Stimulated activated CD4-positive, alpha-beta T cell treated with anti-CD3 and anti-CD28 coated beads, Interleukin-2, amount 100 ng/mL, for 24 hours (primary cell): ENCODE measurements around the gene B4GALT7.
"Not testable (repeated sequence)": the region's sequence is repeated elsewhere in the genome, so short reads cannot be mapped to it uniquely, and the experiment has no call there.

Experiments
- DNase-seq, 2 donors: peaks; one replicate each; pipeline ENCODE4 v3.0.0-alpha.2; 2020

Gene B4GALT7

GRCh38 chr5:177599731-177600507, at the start of gene B4GALT7:
TSS of gene B4GALT7 (plus strand) at chr5:177600132. CDS start at chr5:177600211, 79 bp downstream.
- peak; percentile 90 to 92 for DNase-seq

- no peak for DNase-seq
Observed at GRCh38 chr5:177552839-177553455, 47.0 kb upstream of the B4GALT7 start.

GRCh38 chr5:177553671-177554429, 46.1 kb upstream of the B4GALT7 start:
- DNase-seq: peak; percentile 55 to 61

GRCh38 chr5:177554474-177555111, 45.3 kb upstream of the B4GALT7 start, which contains the start of gene FAM193B:
TSS of gene FAM193B (minus strand) at chr5:177554563. CDS start at chr5:177554458, 105 bp downstream.
- DNase-seq: peak; percentile 96 to 97

GRCh38 chr5:177555228-177555627, 44.7 kb upstream of the B4GALT7 start:
- DNase-seq: no peak

GRCh38 chr5:177555665-177556064, 44.3 kb upstream of the B4GALT7 start:
- DNase-seq: no peak

- no peak for DNase-seq
Observed at GRCh38 chr5:177557041-177557647, 42.8 kb upstream of the B4GALT7 start.

GRCh38 chr5:177557796-177558195, 42.1 kb upstream of the B4GALT7 start:
- DNase-seq: no peak

- not testable (repeated sequence) for DNase-seq
Observed at GRCh38 chr5:177559446-177559941, 40.4 kb upstream of the B4GALT7 start.

- no peak for DNase-seq
Observed at GRCh38 chr5:177565046-177565445, 34.9 kb upstream of the B4GALT7 start.

- no peak for DNase-seq
Observed at GRCh38 chr5:177568326-177568725, 31.6 kb upstream of the B4GALT7 start.

- DNase-seq: no peak
Observed at GRCh38 chr5:177569894-177570293, 30.0 kb upstream of the B4GALT7 start.

GRCh38 chr5:177575488-177575887, 24.4 kb upstream of the B4GALT7 start:
- DNase-seq: no peak

GRCh38 chr5:177576169-177576568, 23.8 kb upstream of the B4GALT7 start:
- DNase-seq: no peak

- DNase-seq: no peak
Observed at GRCh38 chr5:177578316-177578715, 21.6 kb upstream of the B4GALT7 start.

GRCh38 chr5:177588413-177588909, 11.5 kb upstream of the B4GALT7 start:
- DNase-seq: no peak

GRCh38 chr5:177590406-177590805, 9.5 kb upstream of the B4GALT7 start:
- no peak for DNase-seq

- no peak for DNase-seq
Observed at GRCh38 chr5:177591690-177592009, 8.3 kb upstream of the B4GALT7 start.

GRCh38 chr5:177592010-177592834, 7.7 kb upstream of the B4GALT7 start, which contains the start of gene TMED9:
TSS of gene TMED9 (plus strand) at chr5:177592203. CDS start at chr5:177592215, 12 bp downstream.
- peak; percentile 87 to 90 for DNase-seq

- no peak for DNase-seq
Observed at GRCh38 chr5:177592905-177593304, 7.0 kb upstream of the B4GALT7 start.

GRCh38 chr5:177593511-177593910, 6.4 kb upstream of the B4GALT7 start:
- DNase-seq: no peak
